Neural progenitor cell (in vitro differentiated cells): ENCODE measurements around the gene PLPP6.
"Not testable (repeated sequence)": the region's sequence is repeated elsewhere in the genome, so short reads cannot be mapped to it uniquely, and the experiment has no call there.

Source experiments
- EZH2 ChIP-seq: fragments of 200-600 bp; sonication (generic); IDR thresholded peaks from 2 replicates; pipeline ENCODE4 v1.6.1; 2017; ENCODE audit warnings: antibody characterized with exemption, mild to moderate bottlenecking, moderate library complexity
- EZH2phosphoT487 ChIP-seq: fragments of 200-600 bp; sonication (generic); IDR thresholded peaks from 2 replicates; pipeline ENCODE4 v1.6.1; 2017; ENCODE audit warnings: antibody characterized with exemption
- TF ChIP-seq, protein P1 (sequence below): fragments of 200-600 bp; sonication (generic); IDR thresholded peaks from 2 replicates; pipeline ENCODE4 v1.5.1; 2017; ENCODE audit warnings: antibody characterized with exemption, mild to moderate bottlenecking

GRCh38 chr9:4656196-4656595 is 5.9 kb upstream of the PLPP6 start:
- TF ChIP-seq, protein P1, sequence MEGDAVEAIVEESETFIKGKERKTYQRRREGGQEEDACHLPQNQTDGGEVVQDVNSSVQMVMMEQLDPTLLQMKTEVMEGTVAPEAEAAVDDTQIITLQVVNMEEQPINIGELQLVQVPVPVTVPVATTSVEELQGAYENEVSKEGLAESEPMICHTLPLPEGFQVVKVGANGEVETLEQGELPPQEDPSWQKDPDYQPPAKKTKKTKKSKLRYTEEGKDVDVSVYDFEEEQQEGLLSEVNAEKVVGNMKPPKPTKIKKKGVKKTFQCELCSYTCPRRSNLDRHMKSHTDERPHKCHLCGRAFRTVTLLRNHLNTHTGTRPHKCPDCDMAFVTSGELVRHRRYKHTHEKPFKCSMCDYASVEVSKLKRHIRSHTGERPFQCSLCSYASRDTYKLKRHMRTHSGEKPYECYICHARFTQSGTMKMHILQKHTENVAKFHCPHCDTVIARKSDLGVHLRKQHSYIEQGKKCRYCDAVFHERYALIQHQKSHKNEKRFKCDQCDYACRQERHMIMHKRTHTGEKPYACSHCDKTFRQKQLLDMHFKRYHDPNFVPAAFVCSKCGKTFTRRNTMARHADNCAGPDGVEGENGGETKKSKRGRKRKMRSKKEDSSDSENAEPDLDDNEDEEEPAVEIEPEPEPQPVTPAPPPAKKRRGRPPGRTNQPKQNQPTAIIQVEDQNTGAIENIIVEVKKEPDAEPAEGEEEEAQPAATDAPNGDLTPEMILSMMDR, result not testable (repeated sequence)
- TF ChIP-seq EZH2, EZH2phosphoT487: not testable (repeated sequence)
